Measurements from ENCODE around the gene IRF4.

DNA sequence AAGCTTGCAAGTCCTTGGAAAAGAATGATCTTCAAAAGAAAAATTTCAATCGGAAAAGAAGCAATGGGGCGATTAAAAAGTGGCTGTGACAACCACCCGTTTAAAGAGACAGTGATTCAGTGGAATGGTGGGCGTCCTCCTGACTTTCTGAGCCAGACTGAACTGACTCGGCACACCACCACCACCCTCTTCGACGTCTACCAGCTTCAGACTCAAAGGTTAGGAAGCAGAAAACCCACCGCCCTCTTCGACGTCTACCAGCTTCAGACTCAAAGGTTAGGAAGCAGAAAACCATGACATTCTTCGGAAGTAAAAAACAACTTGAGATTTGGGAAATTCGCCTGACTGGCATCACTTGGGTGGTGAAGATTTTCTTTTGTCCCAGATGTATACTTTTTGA lies 28.3 kb upstream of the IRF4 start:
- TF ChIP-seq, protein P1, sequence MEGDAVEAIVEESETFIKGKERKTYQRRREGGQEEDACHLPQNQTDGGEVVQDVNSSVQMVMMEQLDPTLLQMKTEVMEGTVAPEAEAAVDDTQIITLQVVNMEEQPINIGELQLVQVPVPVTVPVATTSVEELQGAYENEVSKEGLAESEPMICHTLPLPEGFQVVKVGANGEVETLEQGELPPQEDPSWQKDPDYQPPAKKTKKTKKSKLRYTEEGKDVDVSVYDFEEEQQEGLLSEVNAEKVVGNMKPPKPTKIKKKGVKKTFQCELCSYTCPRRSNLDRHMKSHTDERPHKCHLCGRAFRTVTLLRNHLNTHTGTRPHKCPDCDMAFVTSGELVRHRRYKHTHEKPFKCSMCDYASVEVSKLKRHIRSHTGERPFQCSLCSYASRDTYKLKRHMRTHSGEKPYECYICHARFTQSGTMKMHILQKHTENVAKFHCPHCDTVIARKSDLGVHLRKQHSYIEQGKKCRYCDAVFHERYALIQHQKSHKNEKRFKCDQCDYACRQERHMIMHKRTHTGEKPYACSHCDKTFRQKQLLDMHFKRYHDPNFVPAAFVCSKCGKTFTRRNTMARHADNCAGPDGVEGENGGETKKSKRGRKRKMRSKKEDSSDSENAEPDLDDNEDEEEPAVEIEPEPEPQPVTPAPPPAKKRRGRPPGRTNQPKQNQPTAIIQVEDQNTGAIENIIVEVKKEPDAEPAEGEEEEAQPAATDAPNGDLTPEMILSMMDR (IDR thresholded peaks at IDR 0.05), result no peak
- no peak for TF ChIP-seq EP300 (IDR thresholded peaks at IDR 0.05)
